ENCODE results near the gene ARMH3. TPM values are rescaled to one million over a fixed set of nuclear protein-coding genes. Genes with fewer than 3 reads are reported as not detected.

Gene ARMH3
- 10 to 100 TPM; 26.4 to 30.0 (median 27.2) TPM for total RNA-seq
- 19.6 TPM for total RNA-seq (2013)
- total RNA-seq, result 17.8 to 48.1 (median 33.4) reads per million in 29 experiments

GRCh38 chr10:102055647-102056419, at the start of gene ARMH3:
Gene ARMH3, minus strand, starts transcription at chr10:102056173. Its CDS starts 16,059 bp downstream, at chr10:102040114.
- Mint-ChIP-seq H3K27ac (peak within 1 kb of the TSS; percentile 92 to 96), H3K4me3 (peak within 1 kb of the TSS; percentile 88 to 96 (median 94)), H3K27me3 (no peaks in the 10 kb centered on the region), H3K36me3 (no peaks in the 10 kb centered on the region), H3K9me3 (no peaks in the 10 kb centered on the region), H3K4me1 (peaks cover 44 to 48% (median 45%) of the 10 kb centered on the region in 3 donors)
- H3K36me3 ChIP-seq (ENCODE audit: control insufficient read depth in 2 of 2, extremely low read depth in 1 of 2, insufficient read depth in 1 of 2, low read length in 1 of 2), result no peaks in the 10 kb centered on the region
- ChIA-PET CTCF (interaction anchor here (0.7 to 1.7 kb wide), 2 partner anchors 46 to 1760 kb away, joined by 3 to 6 read pairs; no protein-coding TSS in a partner anchor), POLR2A (interaction anchor here (0.5 to 0.6 kb wide), 2 partner anchors 93 to 193 kb away, joined by 3 to 4 read pairs; no protein-coding TSS in a partner anchor)
- DNase-seq (peak; percentile 75 to 93 (median 84)), ATAC-seq (replicated peaks in 1 of 4) (peak; percentile 95 to 97 (median 96))
- peak within 1 kb of the TSS; percentile 84 to 98 for H3K4me3 ChIP-seq (ENCODE audit: control insufficient read depth in 1 of 2, extremely low read depth in 1 of 2, low read length in 1 of 2)
- under 1% methylated on average over 75 of the region's 79 CpGs for WGBS (ENCODE audit: insufficient coverage)
- no peaks in the 10 kb centered on the region for H3K27me3 ChIP-seq (replicated peaks in 1 of 2; ENCODE audit: control insufficient read depth in 2 of 2, extremely low read depth in 1 of 2, insufficient read depth in 2 of 2, low read length in 1 of 2)
- H3K27ac ChIP-seq (ENCODE audit: low read length), result peak within 1 kb of the TSS; percentile 77
- no peaks in the 10 kb centered on the region for H3K9me3 ChIP-seq
- H3K4me1 ChIP-seq (ENCODE audit: control insufficient read depth in 1 of 2, extremely low read depth in 1 of 2, insufficient read depth in 2 of 2, low read length in 2 of 2), result peaks cover 17 to 36% of the 10 kb centered on the region in 2 experiments

- no peak overlapping the region for H3K27ac Mint-ChIP-seq
- Histone ChIP-seq H3K36me3 (ENCODE audit: control insufficient read depth in 2 of 2, extremely low read depth in 1 of 2, insufficient read depth in 1 of 2, low read length in 1 of 2) (peaks cover 0 to 23% of the 10 kb centered on the region in 2 donors), H3K27ac (ENCODE audit: low read length) (no peak overlapping the region), H3K27me3 (replicated peaks in 1 of 2; ENCODE audit: control insufficient read depth in 2 of 2, extremely low read depth in 1 of 2, insufficient read depth in 2 of 2, low read length in 1 of 2) (no peaks in the 10 kb centered on the region), H3K4me1 (ENCODE audit: control insufficient read depth in 1 of 2, extremely low read depth in 1 of 2, insufficient read depth in 2 of 2, low read length in 2 of 2) (peaks cover 3 to 13% of the 10 kb centered on the region in 2 experiments), H3K4me3 (ENCODE audit: control insufficient read depth in 1 of 2, extremely low read depth in 1 of 2, low read length in 1 of 2) (no peak overlapping the region), H3K9me3 (no peaks in the 10 kb centered on the region)
- H3K4me1 Mint-ChIP-seq, result peaks cover 11 to 14% (median 14%) of the 10 kb centered on the region in 3 donors
- WGBS (ENCODE audit: insufficient coverage), result 83% methylated on average over 1 of the region's 1 CpG
- ATAC-seq (replicated peaks in 1 of 4) (no peak), DNase-seq (no peak)
- POLR2A ChIA-PET, result interaction anchor here in 1 of 2 donors (0.6 kb wide), 1 partner anchor 360 kb away, joined by 5 read pairs; no protein-coding TSS in a partner anchor
- CTCF ChIA-PET, result interaction anchor here in 1 of 2 donors (0.8 kb wide), 1 partner anchor 30 kb away, joined by 4 read pairs; no protein-coding TSS in a partner anchor
- H3K9me3 Mint-ChIP-seq, result no peaks in the 10 kb centered on the region
- H3K36me3 Mint-ChIP-seq, result peaks cover 11% of the 10 kb centered on the region
- no peak overlapping the region for H3K4me3 Mint-ChIP-seq
- H3K27me3 Mint-ChIP-seq, result no peaks in the 10 kb centered on the region
Measured at GRCh38 chr10:102102421-102102820, 46.4 kb upstream of the ARMH3 start.

DNA sequence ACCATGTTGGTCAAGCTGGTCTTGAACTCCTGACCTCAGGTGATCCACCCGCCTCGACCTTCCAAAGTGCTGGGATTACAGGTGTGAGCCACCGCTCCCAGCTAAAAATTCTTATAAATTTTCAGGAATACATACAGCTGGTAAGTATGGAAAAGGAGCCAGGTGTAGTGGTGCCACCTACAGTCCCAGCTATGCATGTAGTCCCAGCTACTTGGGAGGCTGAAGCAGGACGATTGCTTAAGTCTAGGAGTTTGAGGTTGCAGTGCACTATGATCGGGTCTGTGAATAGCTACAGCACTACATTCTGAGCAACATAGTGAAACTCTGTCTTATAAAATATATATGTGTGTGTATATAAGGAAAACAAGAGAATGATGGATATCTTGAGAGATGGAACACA, 45.2 kb upstream of the ARMH3 start:
- H3K36me3 ChIP-seq (ENCODE audit: control insufficient read depth in 2 of 2, extremely low read depth in 1 of 2, insufficient read depth in 1 of 2, low read length in 1 of 2), result peaks cover 0 to 11% of the 10 kb centered on the region in 2 donors
- no peaks in the 10 kb centered on the region for H3K9me3 ChIP-seq
- Mint-ChIP-seq H3K9me3 (no peaks in the 10 kb centered on the region), H3K27ac (no peak overlapping the region), H3K36me3 (peaks cover 12% of the 10 kb centered on the region), H3K27me3 (no peaks in the 10 kb centered on the region), H3K4me1 (peaks cover 11 to 13% (median 12%) of the 10 kb centered on the region in 3 donors), H3K4me3 (no peak overlapping the region)
- H3K27me3 ChIP-seq (replicated peaks in 1 of 2; ENCODE audit: control insufficient read depth in 2 of 2, extremely low read depth in 1 of 2, insufficient read depth in 2 of 2, low read length in 1 of 2), result no peaks in the 10 kb centered on the region
- POLR2A ChIA-PET, result interaction anchor here (0.6 to 0.7 kb wide), 2 partner anchors 14 to 32 kb away, joined by 3 to 6 read pairs; no protein-coding TSS in a partner anchor
- no CpG with 5 or more reads among the region's 5 CpGs for WGBS (ENCODE audit: insufficient coverage)
- no peak for DNase-seq
- CTCF ChIA-PET, result interaction anchor here in 1 of 2 donors (0.6 kb wide), 1 partner anchor 54 kb away, joined by 3 read pairs; no protein-coding TSS in a partner anchor
- no peak overlapping the region for H3K27ac ChIP-seq (ENCODE audit: low read length)
- H3K4me1 ChIP-seq (ENCODE audit: control insufficient read depth in 1 of 2, extremely low read depth in 1 of 2, insufficient read depth in 2 of 2, low read length in 2 of 2), result peaks cover 3 to 13% of the 10 kb centered on the region in 2 experiments
- H3K4me3 ChIP-seq (ENCODE audit: control insufficient read depth in 1 of 2, extremely low read depth in 1 of 2, low read length in 1 of 2), result no peak overlapping the region
- no peak for ATAC-seq (replicated peaks in 1 of 4)

GRCh38 chr10:102096449-102096848, 40.5 kb upstream of the ARMH3 start:
- CTCF ChIA-PET, result no interaction called here

DNA sequence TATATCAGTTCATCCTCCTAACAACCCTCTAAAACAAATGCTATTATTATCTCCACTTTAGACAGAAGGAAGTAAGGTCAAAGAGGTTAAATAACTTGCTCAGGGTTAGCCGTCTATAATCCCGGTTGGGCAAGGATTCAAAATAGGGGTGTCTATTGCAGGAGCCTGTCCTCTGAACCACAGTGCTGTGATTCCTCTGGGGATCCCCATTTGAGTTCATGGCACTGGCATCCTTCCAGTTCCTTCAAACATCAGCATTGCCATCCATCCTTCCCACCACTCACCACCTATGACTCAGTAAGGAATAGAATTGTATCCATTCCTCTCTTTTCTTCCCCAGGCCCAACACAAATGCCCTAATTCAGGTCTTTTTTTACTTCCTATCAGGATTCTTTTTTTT, 34.8 kb upstream of the ARMH3 start:
- CTCF ChIA-PET, result no interaction called here
- peaks cover 15% of the 10 kb centered on the region for H3K36me3 Mint-ChIP-seq

More at GRCh38 chr10:102096449-102096848, 40.5 kb upstream of the ARMH3 start:
- Mint-ChIP-seq H3K4me3 (no peak overlapping the region), H3K27ac (no peak overlapping the region), H3K9me3 (no peaks in the 10 kb centered on the region), H3K36me3 (peaks cover 16% of the 10 kb centered on the region), H3K4me1 (no peaks in the 10 kb centered on the region), H3K27me3 (no peaks in the 10 kb centered on the region)
- POLR2A ChIA-PET, result interaction anchor here in 1 of 2 donors (0.6 kb wide), 1 partner anchor 17 kb away, joined by 3 read pairs; no protein-coding TSS in a partner anchor
- no peak for ATAC-seq (replicated peaks in 1 of 4)
- 100% methylated on average over 5 of the region's 7 CpGs for WGBS (ENCODE audit: insufficient coverage)
- Histone ChIP-seq H3K4me1 (ENCODE audit: control insufficient read depth in 1 of 2, extremely low read depth in 1 of 2, insufficient read depth in 2 of 2, low read length in 2 of 2) (no peaks in the 10 kb centered on the region), H3K27ac (ENCODE audit: low read length) (no peak overlapping the region), H3K27me3 (replicated peaks in 1 of 2; ENCODE audit: control insufficient read depth in 2 of 2, extremely low read depth in 1 of 2, insufficient read depth in 2 of 2, low read length in 1 of 2) (no peaks in the 10 kb centered on the region), H3K9me3 (no peaks in the 10 kb centered on the region), H3K36me3 (ENCODE audit: control insufficient read depth in 2 of 2, extremely low read depth in 1 of 2, insufficient read depth in 1 of 2, low read length in 1 of 2) (peaks cover 0 to 5% of the 10 kb centered on the region in 2 donors), H3K4me3 (ENCODE audit: control insufficient read depth in 1 of 2, extremely low read depth in 1 of 2, low read length in 1 of 2) (no peak overlapping the region)
- no peak for DNase-seq

GRCh38 chr10:102086196-102086595, 30.2 kb upstream of the ARMH3 start:
- H3K9me3 Mint-ChIP-seq, result no peaks in the 10 kb centered on the region
- H3K27ac ChIP-seq (ENCODE audit: low read length), result no peak overlapping the region
- no peak overlapping the region for H3K27ac Mint-ChIP-seq
- DNase-seq (no peak), ATAC-seq (replicated peaks in 1 of 4) (no peak)
- no peak overlapping the region for H3K4me3 ChIP-seq (ENCODE audit: control insufficient read depth in 1 of 2, extremely low read depth in 1 of 2, low read length in 1 of 2)
- H3K36me3 Mint-ChIP-seq, result peaks cover 9% of the 10 kb centered on the region
- H3K36me3 ChIP-seq (ENCODE audit: control insufficient read depth in 2 of 2, extremely low read depth in 1 of 2, insufficient read depth in 1 of 2, low read length in 1 of 2), result peaks cover 0 to 3% of the 10 kb centered on the region in 2 donors
- H3K4me1 ChIP-seq (ENCODE audit: control insufficient read depth in 1 of 2, extremely low read depth in 1 of 2, insufficient read depth in 2 of 2, low read length in 2 of 2), result no peaks in the 10 kb centered on the region
- no peaks in the 10 kb centered on the region for H3K4me1 Mint-ChIP-seq
- no peaks in the 10 kb centered on the region for H3K27me3 Mint-ChIP-seq
- H3K27me3 ChIP-seq (replicated peaks in 1 of 2; ENCODE audit: control insufficient read depth in 2 of 2, extremely low read depth in 1 of 2, insufficient read depth in 2 of 2, low read length in 1 of 2), result no peaks in the 10 kb centered on the region
- no peaks in the 10 kb centered on the region for H3K9me3 ChIP-seq
- no peak overlapping the region for H3K4me3 Mint-ChIP-seq
- CTCF ChIA-PET, result no interaction called here
- POLR2A ChIA-PET, result no interaction called here
- 100% methylated on average over 2 of the region's 8 CpGs for WGBS (ENCODE audit: insufficient coverage)

More for the DNA sequence above, 34.8 kb upstream of the ARMH3 start:
- Mint-ChIP-seq H3K27ac (no peak overlapping the region), H3K27me3 (no peaks in the 10 kb centered on the region), H3K4me3 (no peak overlapping the region), H3K9me3 (no peaks in the 10 kb centered on the region), H3K4me1 (no peaks in the 10 kb centered on the region)
- whole genome bisulfite sequencing (ENCODE audit: insufficient coverage), result no CpG with 5 or more reads among the region's 2 CpGs
- H3K27me3 ChIP-seq (replicated peaks in 1 of 2; ENCODE audit: control insufficient read depth in 2 of 2, extremely low read depth in 1 of 2, insufficient read depth in 2 of 2, low read length in 1 of 2), result no peaks in the 10 kb centered on the region
- H3K4me1 ChIP-seq (ENCODE audit: control insufficient read depth in 1 of 2, extremely low read depth in 1 of 2, insufficient read depth in 2 of 2, low read length in 2 of 2), result no peaks in the 10 kb centered on the region
- no peaks in the 10 kb centered on the region for H3K36me3 ChIP-seq (ENCODE audit: control insufficient read depth in 2 of 2, extremely low read depth in 1 of 2, insufficient read depth in 1 of 2, low read length in 1 of 2)
- ATAC-seq (replicated peaks in 1 of 4) (no peak), DNase-seq (no peak)
- no peak overlapping the region for H3K27ac ChIP-seq (ENCODE audit: low read length)
- H3K9me3 ChIP-seq, result no peaks in the 10 kb centered on the region
- POLR2A ChIA-PET, result interaction anchor here in 1 of 2 donors (0.6 kb wide), 1 partner anchor 189 kb away, joined by 12 read pairs; no protein-coding TSS in a partner anchor
- H3K4me3 ChIP-seq (ENCODE audit: control insufficient read depth in 1 of 2, extremely low read depth in 1 of 2, low read length in 1 of 2), result no peak overlapping the region
